DND-41 (cell line): ENCODE results near the gene RPIA.

Source experiments
- ATAC-seq: fragments of 200-7000 bp; cut with Tn5 transposase; 3 replicates; pipeline ENCODE4 v1.9.1; 2021; ENCODE audit warnings: low read depth; ENCODE audit not compliant: insufficient read depth
- DNase-seq: peaks from one replicate; pipeline ENCODE4 v3.0.0-alpha.2; 2020
- H2AFZ ChIP-seq: 2 replicates; pipeline ENCODE4 v1.6.0; 2012; ENCODE audit warnings: low read depth, low read length
- H3K27ac ChIP-seq: 2 replicates; pipeline ENCODE4 v1.5.1; 2012; ENCODE audit warnings: low read length, inconsistent platforms
- H3K27me3 ChIP-seq: fragments of 200-600 bp; sonication (generic); 2 replicates; pipeline ENCODE4 v1.6.0; 2012; ENCODE audit warnings: low read length, mild to moderate bottlenecking, inconsistent platforms; ENCODE audit not compliant: insufficient read depth, poor library complexity
- H3K36me3 ChIP-seq: 2 replicates; pipeline ENCODE4 v1.5.1; 2012; ENCODE audit warnings: low read length, inconsistent platforms; ENCODE audit not compliant: insufficient read depth
- H3K4me1 ChIP-seq: 2 replicates; pipeline ENCODE4 v1.5.1; 2012; ENCODE audit warnings: mild to moderate bottlenecking, low read length; ENCODE audit not compliant: insufficient read depth
- H3K4me2 ChIP-seq: 2 replicates; pipeline ENCODE4 v1.6.0; 2012; ENCODE audit warnings: mild to moderate bottlenecking, moderate library complexity, low read length, inconsistent platforms; ENCODE audit not compliant: insufficient read depth
- H3K4me3 ChIP-seq, 2 experiments: fragments of 200-600 bp in 1 of 2; shearing (Covaris generic) in 1 of 2; 2 replicates each; pipeline ENCODE4 v1.5.1; 2012 to 2016; ENCODE audit warnings: inconsistent platforms in 2 of 2, low read length in 2 of 2, mild to moderate bottlenecking in 2 of 2, low read depth in 1 of 2, moderate library complexity in 1 of 2
- H3K79me2 ChIP-seq: 2 replicates; pipeline ENCODE4 v1.6.0; 2012; ENCODE audit warnings: low read length, inconsistent platforms; ENCODE audit not compliant: insufficient read depth
- H3K9ac ChIP-seq: 2 replicates; pipeline ENCODE4 v1.6.0; 2012; ENCODE audit warnings: low read depth, mild to moderate bottlenecking, inconsistent platforms, low read length, moderate library complexity
- H3K9me3 ChIP-seq: 2 replicates; pipeline ENCODE4 v1.5.1; 2012; ENCODE audit warnings: low read length, moderate library complexity, mild to moderate bottlenecking, inconsistent platforms; ENCODE audit not compliant: insufficient read depth, severe bottlenecking
- H4K20me1 ChIP-seq: 2 replicates; pipeline ENCODE4 v1.6.0; 2012; ENCODE audit warnings: low read length; ENCODE audit not compliant: insufficient read depth
- EZH2 ChIP-seq: IDR thresholded peaks from 3 replicates; pipeline ENCODE4 v1.6.1; 2012; ENCODE audit warnings: borderline replicate concordance, low read depth, mild to moderate bottlenecking, moderate library complexity, low read length, inconsistent platforms; ENCODE audit not compliant: severe bottlenecking
- TF ChIP-seq, protein P1 (sequence below): IDR thresholded peaks from 2 replicates; pipeline ENCODE4 v1.5.1; 2012; ENCODE audit warnings: borderline replicate concordance, low read length, moderate library complexity, mild to moderate bottlenecking; ENCODE audit not compliant: poor library complexity, severe bottlenecking; ENCODE audit errors: extremely low read depth

Gene RPIA

DNA sequence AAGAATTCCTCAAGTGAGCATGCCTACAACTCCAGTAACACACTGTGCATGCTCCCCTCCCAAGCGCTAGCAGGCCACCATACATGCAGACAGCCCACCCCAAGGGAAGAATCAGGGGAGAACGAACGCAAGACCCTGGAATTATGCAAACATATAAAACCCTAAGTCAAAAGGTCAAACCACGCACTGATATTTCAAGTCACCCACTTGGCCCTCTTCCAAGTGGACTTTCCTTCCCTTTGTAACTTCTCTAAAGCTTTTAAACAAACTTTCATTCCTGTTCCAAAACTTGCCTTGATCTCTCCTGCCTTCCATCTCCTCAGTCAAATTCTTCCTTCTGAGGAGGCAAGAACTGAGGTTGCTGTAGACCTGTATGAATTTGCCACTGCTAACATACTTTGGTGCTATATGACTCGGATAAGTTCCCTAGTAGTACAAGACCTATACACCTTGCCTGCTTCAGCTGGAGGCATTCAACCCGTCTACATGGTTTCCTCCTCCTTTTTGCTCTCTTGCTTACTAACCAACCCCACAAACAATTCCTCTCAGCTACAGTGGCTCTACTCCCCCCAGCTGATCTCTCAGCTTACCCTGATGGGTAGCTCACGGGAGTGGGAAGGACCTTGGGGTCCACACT, 11.1 kb upstream of the RPIA start:
- no peak for DNase-seq
- ATAC-seq: no peak

DNA sequence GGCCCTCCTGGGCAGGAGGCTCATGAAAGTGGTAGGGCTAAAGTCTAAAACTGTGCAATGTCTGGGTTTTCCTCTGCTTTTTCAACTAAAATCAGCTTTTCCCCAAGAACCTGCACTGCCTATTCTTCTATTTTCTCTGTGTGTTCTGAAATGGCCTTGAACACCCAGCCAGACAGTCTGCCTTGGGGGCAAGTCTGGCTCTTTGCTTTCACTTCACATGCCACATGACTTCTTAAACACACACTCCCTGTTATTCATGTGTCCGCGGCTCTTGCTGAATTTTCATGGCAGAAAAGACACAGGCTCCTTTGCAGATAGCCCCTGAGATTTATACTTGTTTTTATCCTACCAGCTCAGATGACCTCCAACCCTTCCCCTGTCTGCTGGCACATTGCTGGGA, 10.6 kb upstream of the RPIA start:
- no peaks in the 10 kb centered on the region for H4K20me1 ChIP-seq
- no peak overlapping the region for H3K27ac ChIP-seq
- no peaks in the 10 kb centered on the region for H3K79me2 ChIP-seq
- no peak for DNase-seq
- ATAC-seq: no peak
- H3K4me3 ChIP-seq: no peak overlapping the region
- no peak for TF ChIP-seq EZH2
- TF ChIP-seq, protein P1, sequence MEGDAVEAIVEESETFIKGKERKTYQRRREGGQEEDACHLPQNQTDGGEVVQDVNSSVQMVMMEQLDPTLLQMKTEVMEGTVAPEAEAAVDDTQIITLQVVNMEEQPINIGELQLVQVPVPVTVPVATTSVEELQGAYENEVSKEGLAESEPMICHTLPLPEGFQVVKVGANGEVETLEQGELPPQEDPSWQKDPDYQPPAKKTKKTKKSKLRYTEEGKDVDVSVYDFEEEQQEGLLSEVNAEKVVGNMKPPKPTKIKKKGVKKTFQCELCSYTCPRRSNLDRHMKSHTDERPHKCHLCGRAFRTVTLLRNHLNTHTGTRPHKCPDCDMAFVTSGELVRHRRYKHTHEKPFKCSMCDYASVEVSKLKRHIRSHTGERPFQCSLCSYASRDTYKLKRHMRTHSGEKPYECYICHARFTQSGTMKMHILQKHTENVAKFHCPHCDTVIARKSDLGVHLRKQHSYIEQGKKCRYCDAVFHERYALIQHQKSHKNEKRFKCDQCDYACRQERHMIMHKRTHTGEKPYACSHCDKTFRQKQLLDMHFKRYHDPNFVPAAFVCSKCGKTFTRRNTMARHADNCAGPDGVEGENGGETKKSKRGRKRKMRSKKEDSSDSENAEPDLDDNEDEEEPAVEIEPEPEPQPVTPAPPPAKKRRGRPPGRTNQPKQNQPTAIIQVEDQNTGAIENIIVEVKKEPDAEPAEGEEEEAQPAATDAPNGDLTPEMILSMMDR: no peak
- H3K36me3 ChIP-seq: no peaks in the 10 kb centered on the region
- no peaks in the 10 kb centered on the region for H3K27me3 ChIP-seq
- no peaks in the 10 kb centered on the region for H3K4me1 ChIP-seq
- H3K4me2 ChIP-seq: no peak overlapping the region
- H3K9ac ChIP-seq: no peak overlapping the region
- peaks cover 36% of the 10 kb centered on the region for H3K9me3 ChIP-seq
- H2AFZ ChIP-seq: no peak overlapping the region

More for the DNA sequence above, 11.1 kb upstream of the RPIA start:
- H3K9ac ChIP-seq: no peak overlapping the region
- H2AFZ ChIP-seq: no peak overlapping the region
- TF ChIP-seq, protein P1: no peak
- no peak for TF ChIP-seq EZH2
- H3K4me1 ChIP-seq: no peaks in the 10 kb centered on the region
- no peak overlapping the region for H3K27ac ChIP-seq
- no peak overlapping the region for H3K4me3 ChIP-seq
- H3K36me3 ChIP-seq: no peaks in the 10 kb centered on the region
- H3K4me2 ChIP-seq: no peak overlapping the region
- no peaks in the 10 kb centered on the region for H4K20me1 ChIP-seq
- peaks cover 32% of the 10 kb centered on the region for H3K9me3 ChIP-seq
- H3K27me3 ChIP-seq: no peaks in the 10 kb centered on the region
- H3K79me2 ChIP-seq: no peaks in the 10 kb centered on the region

DNA sequence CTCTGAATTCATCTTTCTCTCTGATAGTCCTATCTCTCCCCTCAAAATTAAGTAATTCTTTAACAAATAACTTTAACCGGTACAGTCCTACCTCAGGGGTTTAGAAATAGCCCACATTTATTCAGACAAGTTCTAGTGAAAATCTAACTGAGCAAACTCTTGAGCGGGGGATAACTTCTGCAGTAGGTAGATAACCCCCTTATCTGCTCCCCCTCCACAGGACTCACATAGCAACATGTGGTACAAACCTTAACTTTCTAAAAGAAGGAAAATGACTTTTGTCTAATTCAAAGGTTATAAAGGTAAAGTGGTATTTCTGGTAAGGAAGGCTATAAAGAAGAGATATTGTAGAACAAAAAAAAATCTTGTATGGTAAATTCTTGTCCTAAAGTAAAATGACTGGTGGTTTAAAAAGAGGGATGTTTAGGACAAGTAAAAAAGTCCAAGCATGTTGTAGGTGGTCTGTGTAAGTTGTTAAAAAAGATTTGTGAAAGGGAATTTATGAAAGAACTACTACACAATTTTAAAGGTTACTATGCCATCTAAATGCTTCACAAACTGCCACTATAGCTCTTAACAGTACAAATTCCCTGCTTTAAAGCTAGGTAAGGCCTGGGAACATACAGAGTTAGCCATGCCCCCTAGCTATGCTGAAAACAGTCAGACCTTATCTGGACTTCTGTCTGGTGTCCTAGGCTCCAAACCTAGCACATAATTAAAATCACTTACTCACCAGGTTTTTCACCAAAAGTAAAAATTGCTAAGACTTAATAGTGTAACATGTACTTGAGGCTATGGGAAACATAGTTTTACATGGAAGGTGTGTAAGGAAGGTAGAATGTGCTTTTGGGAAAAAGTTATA, 8.1 kb upstream of the RPIA start:
- H3K4me1 ChIP-seq: no peaks in the 10 kb centered on the region
- DNase-seq (no peak), ATAC-seq (no peak)
- no peak overlapping the region for H3K9ac ChIP-seq
- peaks cover 36% of the 10 kb centered on the region for H3K9me3 ChIP-seq
- H3K79me2 ChIP-seq: no peaks in the 10 kb centered on the region
- no peaks in the 10 kb centered on the region for H3K27me3 ChIP-seq
- H3K4me2 ChIP-seq: no peak overlapping the region
- H3K36me3 ChIP-seq: no peaks in the 10 kb centered on the region
- no peak overlapping the region for H2AFZ ChIP-seq
- no peak for TF ChIP-seq EZH2
- TF ChIP-seq, protein P1: no peak
- H3K27ac ChIP-seq: no peak overlapping the region
- no peak overlapping the region for H3K4me3 ChIP-seq
- no peaks in the 10 kb centered on the region for H4K20me1 ChIP-seq
